GM18526 (cell line): ENCODE measurements around the gene CLEC17A.
A peak's percentile ranks its signal among the peaks of the same experiment; 100 is the strongest.

ENCODE experiments used
- POLR2A ChIP-seq: IDR thresholded peaks from 3 replicates; pipeline ENCODE4 v1.6.1; 2011; ENCODE audit not compliant: insufficient read length; ENCODE audit errors: extremely low read depth

CLEC17A gene

DNA sequence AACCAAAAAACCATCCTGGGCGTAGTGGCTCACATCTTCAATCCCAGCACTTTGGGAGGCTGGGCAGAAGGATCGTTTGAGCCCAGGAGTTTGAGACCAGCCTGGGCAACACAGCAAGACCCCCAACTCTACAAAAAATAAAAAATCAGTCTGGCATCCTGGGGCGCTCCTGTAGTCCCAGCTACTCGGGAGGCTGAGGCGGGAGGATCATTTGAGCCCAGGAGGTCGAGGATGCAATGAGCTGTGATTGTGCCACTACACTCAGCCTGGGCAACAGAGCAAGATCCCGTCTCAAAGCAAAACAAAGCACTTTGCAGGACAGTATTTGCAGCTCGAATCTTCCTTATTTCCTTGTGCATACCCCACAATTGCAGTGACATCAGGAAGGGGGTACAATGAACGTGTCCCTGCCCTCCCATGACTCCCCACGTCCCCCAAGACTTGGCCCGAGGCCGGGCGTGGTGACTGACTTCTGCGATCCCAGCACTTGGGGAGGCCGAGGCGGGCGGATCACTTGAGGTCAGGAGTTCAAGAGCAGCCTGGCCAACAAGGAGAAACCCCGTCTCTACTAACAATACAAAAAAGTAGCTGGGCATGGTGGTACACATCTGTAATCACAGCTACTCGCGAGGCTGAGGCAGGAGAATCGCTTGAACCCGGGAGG, 11.9 kb upstream of the CLEC17A start:
- no peak for TF ChIP-seq POLR2A

DNA sequence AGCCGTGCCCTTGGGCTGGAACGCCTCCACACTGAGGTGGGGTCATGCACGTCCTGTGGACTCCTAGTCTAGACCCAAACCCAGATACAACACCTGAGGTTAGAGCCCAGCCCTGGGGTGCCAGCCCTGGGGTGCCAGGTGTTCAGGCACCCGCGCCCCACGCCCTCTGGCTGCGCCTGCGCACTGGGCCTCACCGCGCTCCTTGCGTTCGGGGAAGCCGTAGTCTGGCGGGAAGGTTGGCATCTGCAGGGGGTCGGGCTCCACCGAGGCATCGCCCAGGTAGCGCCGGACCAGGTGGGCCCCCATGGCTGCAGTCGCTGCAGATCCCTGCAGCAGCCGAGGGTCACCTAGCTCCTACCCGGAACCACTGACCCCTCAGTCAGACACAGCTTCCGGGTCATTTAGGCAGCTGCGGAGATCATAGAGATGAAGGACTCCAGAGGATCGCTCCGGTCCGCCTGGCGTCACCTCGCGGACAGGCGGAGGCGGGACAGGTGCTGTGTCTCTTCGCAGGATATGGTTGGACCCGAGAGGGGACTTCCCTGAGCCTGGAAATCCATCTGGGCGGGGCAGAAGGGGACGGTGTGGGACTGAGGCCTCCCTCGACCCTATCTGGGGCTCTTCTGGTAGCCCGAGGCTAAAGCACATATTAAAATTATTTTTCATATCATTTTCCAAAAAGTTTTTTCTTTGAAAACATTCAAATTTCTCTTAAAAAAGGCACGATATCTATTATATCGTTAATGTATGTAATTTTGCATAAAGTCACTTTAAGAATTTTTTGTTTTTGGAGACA, 11.0 kb upstream of the CLEC17A start, which contains the start of gene NDUFB7:
NDUFB7 (minus strand) TSS at position 372 of the 796 bp plus-strand sequence; CDS start at position 306, 66 bp downstream.
- TF ChIP-seq POLR2A, result peak; percentile 91

DNA sequence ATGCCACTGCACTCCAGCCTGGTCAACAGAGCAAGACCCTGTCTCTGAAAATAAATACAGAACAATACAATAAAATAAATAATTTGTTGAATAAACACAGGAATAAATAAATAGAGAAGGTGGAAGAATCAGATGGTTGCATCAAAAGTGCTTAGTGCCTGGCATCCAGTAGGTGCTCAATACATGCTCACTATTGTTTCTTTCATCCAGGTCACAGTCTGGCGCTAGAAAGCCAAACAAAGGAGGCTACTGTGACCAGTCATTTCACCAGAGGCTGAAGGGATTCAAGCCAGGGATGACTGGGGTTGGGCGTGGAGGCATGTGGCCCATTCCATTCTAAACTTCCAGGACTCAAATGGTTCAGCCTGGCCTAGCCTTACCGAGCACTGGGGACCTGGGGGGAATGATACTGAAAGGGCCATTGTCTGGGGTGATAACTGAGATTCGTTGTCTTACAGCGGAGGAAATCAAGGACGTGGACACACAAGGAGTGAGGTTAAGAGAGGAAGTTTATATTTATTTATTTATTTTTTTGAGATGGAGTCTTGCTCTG, 7.4 kb upstream of the CLEC17A start:
- TF ChIP-seq POLR2A, result no peak

DNA sequence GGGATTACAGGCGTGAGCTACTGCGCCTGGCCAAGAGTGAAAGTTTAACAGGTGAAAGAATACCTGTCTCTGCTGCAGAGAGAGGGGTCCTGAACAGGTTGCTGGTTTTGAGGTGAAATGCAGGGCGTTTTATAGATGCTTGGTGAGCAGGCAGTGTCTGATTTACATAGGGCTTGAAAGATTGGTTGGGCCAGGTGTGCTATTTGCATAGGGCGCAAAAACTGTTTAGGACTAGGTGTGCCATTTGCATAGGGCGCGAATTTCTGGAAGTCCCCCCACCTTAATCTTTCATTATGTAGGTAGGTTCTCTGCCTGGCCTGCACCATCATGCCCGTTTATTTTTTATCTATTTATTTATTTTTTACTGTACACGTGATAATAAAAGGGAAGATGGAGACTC, 6.5 kb upstream of the CLEC17A start:
- TF ChIP-seq POLR2A, result no peak

DNA sequence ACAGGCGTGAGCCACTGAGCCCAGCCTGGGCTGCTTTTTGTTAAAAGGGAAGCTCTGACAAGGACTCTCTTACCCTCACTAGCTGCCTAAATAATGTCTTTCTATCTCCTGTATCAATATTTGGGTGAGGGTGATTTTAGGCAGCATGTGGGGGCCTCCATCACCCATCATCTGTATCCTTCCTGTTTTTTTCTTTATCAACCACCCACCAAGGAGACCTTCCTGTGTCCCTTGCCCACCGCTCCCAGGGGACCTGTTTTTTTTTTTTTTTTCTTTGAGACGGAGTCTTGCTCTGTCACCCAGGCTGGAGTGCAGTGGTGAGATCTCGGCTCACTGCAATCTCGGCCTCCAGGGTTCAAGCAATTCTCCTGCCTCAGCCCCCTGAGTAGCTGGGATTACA, 5.6 kb upstream of the CLEC17A start:
- no peak for TF ChIP-seq POLR2A

DNA sequence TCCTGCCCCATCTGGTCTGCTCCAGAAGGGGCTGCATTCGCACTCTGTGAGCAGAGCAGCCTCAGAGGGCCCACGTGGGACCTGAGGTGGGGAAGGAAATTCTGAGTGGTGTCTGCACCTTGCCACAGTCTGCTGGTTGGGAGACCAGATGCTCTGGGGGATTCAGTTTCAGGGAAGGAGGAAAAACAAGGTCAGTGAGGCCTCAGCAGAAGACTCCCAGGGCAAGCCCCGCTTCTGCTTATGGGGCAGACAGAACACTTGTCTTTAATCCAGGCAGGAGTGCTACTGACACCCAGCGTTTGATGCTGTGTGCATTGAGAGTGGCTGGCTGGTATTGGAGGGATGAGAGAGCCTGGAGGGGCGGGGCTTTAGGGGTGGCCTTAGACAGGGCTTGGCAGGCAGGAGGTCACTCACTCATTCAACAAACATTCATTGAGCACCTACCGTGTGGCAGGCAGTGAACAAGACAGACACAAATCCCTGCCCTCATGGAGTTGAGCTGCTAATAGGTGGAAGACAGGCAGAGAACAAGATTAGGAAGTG, 4.9 kb upstream of the CLEC17A start:
- peak; percentile 29 for TF ChIP-seq POLR2A

DNA sequence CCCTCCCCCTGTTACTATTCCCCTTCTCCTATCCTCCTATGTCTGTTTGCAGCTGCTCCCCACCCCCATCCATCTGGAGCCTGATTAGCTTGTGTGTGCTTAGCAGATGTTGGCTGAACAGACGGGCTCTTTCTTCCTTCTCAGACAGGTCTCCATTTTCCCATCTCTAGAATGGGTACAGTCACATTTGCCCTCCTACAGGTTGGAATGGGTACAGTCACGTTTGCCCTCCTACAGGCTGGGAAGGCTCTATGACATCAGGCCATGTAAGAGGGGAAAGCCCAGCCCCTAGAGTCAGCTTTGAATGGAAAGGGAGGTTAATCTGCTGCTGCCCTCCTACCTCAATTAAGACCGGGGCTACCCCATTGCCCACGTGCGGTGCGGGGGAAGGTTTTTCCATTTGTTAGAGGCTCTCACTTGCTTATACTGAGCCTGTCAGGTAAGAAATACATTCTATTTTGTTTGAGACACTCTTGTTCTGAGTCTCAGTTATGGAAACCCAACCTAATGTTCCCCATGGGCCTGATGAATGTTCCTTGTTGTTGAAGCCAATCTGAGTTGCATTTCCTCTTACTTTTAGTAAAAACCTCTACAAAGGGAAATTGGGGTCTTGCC, 2.2 kb upstream of the CLEC17A start:
- no peak for TF ChIP-seq POLR2A

DNA sequence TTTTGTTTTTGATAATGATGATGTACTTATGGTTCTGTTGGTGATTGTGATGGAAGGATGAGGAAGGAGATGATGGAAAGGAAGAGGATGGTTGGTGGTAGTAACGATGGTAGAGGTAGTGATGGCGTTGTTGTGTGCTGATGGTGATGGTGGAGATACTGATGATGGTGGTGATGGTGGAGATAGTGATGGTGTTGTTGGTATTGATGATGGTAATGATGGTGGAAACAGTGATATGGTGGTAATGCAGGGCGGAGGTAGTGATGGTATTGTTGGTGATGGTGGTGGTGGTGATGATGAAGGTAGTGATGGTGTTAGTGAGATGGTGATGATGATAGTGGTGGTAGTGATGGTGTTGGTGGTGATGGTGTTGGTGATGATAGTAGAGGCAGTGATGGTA, 12.7 kb downstream of the CLEC17A start:
- TF ChIP-seq POLR2A, result no peak

DNA sequence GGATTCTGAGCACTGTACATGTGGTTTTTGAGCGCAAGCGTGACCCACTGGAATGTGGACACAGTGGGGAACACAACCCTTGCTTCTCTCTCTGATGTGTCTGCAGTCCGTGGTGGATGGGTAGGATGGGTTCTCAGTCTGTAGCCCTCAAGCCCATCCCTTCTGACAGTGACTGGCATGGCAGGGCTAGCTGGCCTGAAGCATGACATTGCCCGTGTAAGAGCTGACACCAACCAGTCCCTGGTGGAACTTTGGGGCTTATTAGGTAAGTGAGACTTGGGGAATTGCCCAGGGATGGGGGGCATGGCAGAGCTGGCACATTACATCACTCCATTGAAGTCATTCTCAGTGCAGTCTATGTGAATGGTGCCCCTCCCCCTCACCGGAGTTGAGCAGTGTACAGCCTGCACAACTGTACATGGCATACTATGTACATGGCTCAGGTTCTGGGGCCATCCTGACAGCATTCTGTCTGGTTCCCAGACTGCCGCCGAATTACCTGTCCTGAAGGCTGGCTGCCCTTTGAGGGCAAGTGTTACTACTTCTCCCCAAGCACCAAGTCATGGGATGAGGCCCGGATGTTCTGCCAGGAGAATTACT, 16.8 kb downstream of the CLEC17A start:
- no peak for TF ChIP-seq POLR2A

DNA sequence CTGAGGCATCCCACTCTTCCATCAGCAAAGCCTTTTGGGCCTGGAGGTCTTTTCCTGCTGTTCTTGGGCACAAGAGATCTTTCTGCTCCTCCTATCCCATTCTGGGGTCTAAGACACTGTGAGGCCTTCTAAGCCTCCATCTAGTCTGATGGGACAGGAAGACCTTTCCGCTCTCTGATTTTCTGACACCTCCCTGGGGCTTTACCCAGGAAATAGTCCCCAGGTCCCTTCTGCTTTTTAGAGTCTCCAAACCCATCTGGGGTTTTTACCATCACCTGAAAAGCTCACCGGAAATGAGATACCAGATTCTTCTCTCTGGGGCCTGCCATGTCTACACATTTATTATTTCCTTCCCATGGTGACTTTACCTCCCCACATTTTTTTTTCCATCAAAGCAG, 21.1 kb downstream of the CLEC17A start:
- TF ChIP-seq POLR2A, result no peak

DNA sequence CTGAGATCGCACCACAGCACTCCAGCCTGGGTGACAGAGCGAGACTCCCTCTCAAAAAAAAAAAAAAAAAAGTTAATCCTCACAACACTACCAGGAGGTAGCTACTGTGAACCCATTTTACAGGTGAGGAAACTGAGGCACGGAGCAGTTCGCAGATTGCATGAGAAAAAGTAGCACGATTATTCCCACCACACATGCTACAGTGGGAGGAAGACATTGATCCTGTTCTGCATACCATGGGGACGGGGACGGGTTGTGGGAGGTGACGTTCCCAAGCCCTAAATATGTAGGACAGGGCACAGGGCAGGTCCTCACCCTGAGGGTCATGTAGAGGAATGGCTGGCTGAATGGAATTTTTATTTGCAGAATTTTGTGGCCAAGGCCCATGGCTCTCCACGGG, 23.7 kb downstream of the CLEC17A start:
- no peak for TF ChIP-seq POLR2A

DNA sequence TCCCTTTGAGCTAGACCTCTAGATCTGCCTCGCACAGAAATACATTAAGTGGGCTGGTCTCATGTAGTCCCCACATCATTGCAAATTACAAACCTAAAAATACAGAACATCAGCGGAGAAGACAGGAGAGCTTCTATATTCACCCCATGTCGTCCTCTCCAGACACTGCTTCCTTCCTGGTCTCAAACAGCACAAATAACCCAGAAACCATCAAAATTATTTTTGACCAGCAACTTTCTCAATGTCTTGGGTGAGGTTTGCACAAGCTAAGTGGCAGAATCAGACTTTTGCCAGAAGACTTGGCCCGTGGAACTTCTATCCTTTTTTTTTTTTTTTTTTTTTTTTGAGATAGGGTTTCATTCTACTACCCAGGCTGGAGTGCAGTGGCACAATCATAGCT, 28.2 kb downstream of the CLEC17A start:
- no peak for TF ChIP-seq POLR2A

DNA sequence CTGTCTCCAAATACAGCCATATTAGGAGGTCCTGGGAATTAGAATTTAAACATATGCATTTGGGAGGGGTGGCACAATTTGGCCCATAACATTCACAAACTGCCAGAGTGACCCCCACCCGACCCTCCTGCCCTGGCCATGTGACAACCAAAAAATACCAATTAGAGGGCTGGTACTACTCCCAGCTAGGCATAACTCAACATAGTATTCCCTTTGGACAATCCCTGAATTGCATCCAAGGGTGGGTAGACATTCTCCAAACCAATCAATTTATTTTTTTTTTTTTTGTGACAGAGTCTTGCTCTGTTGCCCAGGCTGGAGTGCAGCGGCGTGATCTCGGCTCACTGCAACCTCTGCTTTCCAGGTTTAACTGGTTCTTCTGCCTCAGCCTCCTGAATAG, 29.8 kb downstream of the CLEC17A start:
- TF ChIP-seq POLR2A, result no peak

DNA sequence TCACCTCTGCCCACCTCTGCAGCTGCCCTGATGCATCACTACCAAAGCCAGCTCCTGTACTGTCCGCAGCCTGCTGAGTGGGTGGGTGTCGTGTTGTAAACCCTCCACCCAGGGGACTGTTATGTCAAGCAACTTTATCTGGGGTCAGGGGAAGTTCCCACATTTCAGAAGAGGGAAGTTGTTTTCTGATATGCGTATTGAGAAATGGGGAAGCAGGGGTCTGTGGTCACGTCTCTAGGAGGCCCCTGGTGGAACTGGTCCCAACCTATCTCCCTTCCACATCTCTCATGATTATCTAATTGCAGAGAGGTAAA, 31.2 kb downstream of the CLEC17A start:
- no peak for TF ChIP-seq POLR2A

DNA sequence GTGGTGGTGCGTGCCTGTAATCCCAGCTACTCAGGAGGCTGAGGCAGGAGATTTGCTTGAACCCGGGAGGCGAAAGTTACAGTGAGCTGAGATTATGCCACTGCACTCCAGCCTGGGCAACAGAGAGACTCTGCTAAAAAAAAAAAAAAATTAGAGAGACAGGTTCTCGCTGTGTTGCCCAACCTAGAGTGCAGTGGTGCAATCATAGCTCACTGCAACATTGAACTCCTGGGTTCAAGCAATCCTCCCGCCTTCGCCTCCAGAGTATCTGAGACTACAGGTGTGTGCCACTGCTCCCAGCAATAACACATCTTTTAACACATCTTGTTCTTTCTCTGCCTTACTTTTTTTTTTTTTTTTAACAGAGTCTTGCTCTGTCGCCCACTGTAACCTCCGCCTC, 32.7 kb downstream of the CLEC17A start:
- no peak for TF ChIP-seq POLR2A
